Panc1 (cell line): ENCODE results near the gene CUX1. TPM values are rescaled to one million over a fixed set of nuclear protein-coding genes. Genes with fewer than 3 reads are reported as not detected.

Source experiments
- ATAC-seq: fragments of 200-7000 bp; cut with Tn5 transposase; 2 replicates; pipeline ENCODE4 v1.9.1; 2020; ENCODE audit warnings: mild to moderate bottlenecking, moderate library complexity
- BruUV-seq: library from RNA; stranded (reverse); fragments of 400-500 nt; replicated peaks from 2 replicates; lab custom pipeline; 2021; lab: Mats Ljungman, UMichigan
- CTCF ChIA-PET: fragments of 300-600 bp; sonication (Branson Sonifier 250); formaldehyde crosslinking; loops from one replicate; lab custom pipeline; 2022; ENCODE audit warnings: antibody characterized with exemption; lab: Charles Lee
- POLR2A ChIA-PET: fragments of 300-600 bp; sonication (Branson Sonifier 250); formaldehyde crosslinking; loops from one replicate; lab custom pipeline; 2022; ENCODE audit warnings: antibody characterized with exemption; lab: Charles Lee
- DNase-seq: peaks from one replicate; pipeline ENCODE4 v3.0.0-alpha.2; 2010; ENCODE audit warnings: low read depth, low spot score
- H3K27ac ChIP-seq: 2 replicates; pipeline ENCODE4 v1.5.1; 2011; ENCODE audit warnings: mild to moderate bottlenecking, low read length, inconsistent platforms
- H3K27me3 ChIP-seq: fragments of 200-500 bp; sonication (Bioruptor generic); 2 replicates; pipeline ENCODE4 v1.6.0; 2014; ENCODE audit warnings: low read length, inconsistent platforms; ENCODE audit not compliant: control insufficient read depth, insufficient read depth
- H3K36me3 ChIP-seq: fragments of 200-500 bp; sonication (Bioruptor generic); 2 replicates; pipeline ENCODE4 v1.5.1; 2014; ENCODE audit warnings: inconsistent platforms, mild to moderate bottlenecking, low read length, moderate library complexity; ENCODE audit not compliant: control insufficient read depth, insufficient read depth
- H3K4me1 ChIP-seq: 2 replicates; pipeline ENCODE4 v1.5.1; 2011; ENCODE audit warnings: inconsistent platforms, mild to moderate bottlenecking, low read length, moderate library complexity; ENCODE audit not compliant: control insufficient read depth, insufficient read depth
- H3K4me3 ChIP-seq, 2 experiments: 2 replicates each; pipeline ENCODE4 v1.5.1; 2011 to 2012; ENCODE audit warnings: low read depth in 2 of 2, low read length in 2 of 2, mild to moderate bottlenecking in 2 of 2, inconsistent platforms in 1 of 2, moderate library complexity in 1 of 2
- H3K9me3 ChIP-seq: fragments of 200-500 bp; sonication (Bioruptor generic); 2 replicates; pipeline ENCODE4 v1.5.1; 2014; ENCODE audit warnings: low read depth, mild to moderate bottlenecking, inconsistent platforms, low read length, moderate library complexity; ENCODE audit not compliant: control insufficient read depth, insufficient read depth
- CTCF ChIP-seq: fragments of 450-650 bp; IDR thresholded peaks from 2 replicates; pipeline ENCODE4 v1.5.1; 2017; ENCODE audit warnings: mild to moderate bottlenecking
- POLR2AphosphoS5 ChIP-seq: IDR thresholded peaks from 2 replicates; pipeline ENCODE4 v1.6.1; 2012; ENCODE audit warnings: mild to moderate bottlenecking, low read depth, low read length, moderate library complexity
- REST ChIP-seq, 2 experiments: IDR thresholded peaks; 2 replicates each; pipeline ENCODE4 v1.6.1; 2011 to 2012; ENCODE audit warnings: low read depth in 2 of 2, control low read depth in 1 of 2, low read length in 1 of 2, mild to moderate bottlenecking in 1 of 2, moderate library complexity in 1 of 2; ENCODE audit not compliant: insufficient read depth in 1 of 2
- SIN3A ChIP-seq: IDR thresholded peaks from 2 replicates; pipeline ENCODE4 v1.6.1; 2012; ENCODE audit warnings: low read depth, mild to moderate bottlenecking, low read length, moderate library complexity, borderline replicate concordance; ENCODE audit not compliant: insufficient read depth
- TCF7L2 ChIP-seq: IDR thresholded peaks from 2 replicates; pipeline ENCODE4 v1.6.1; 2011; ENCODE audit warnings: mild to moderate bottlenecking, low read depth, low read length, inconsistent platforms
- in situ Hi-C: cut with HindIII; loops from 2 replicates; pipeline ENCODE4 v1.10.0; 2016; ENCODE audit warnings: low sequenced_read_pairs, low pct_unique_long_range_greater_than_20kb
- intact Hi-C: fragments of 100-400 bp; cut with micrococcal nuclease; formaldehyde crosslinking; loops from one replicate; pipeline ENCODE4 v1.10.0; 2022; ENCODE audit not compliant: unreplicated experiment
- total RNA-seq: library from RNA; stranded (reverse); gene quantifications from one replicate; pipeline ENCODE4 v1.2.1, GENCODE V29; 2021; ENCODE audit not compliant: unreplicated experiment

The CUX1 gene
- total RNA-seq, 1 experiment from 2014 or later, result 50.9 TPM

DNA sequence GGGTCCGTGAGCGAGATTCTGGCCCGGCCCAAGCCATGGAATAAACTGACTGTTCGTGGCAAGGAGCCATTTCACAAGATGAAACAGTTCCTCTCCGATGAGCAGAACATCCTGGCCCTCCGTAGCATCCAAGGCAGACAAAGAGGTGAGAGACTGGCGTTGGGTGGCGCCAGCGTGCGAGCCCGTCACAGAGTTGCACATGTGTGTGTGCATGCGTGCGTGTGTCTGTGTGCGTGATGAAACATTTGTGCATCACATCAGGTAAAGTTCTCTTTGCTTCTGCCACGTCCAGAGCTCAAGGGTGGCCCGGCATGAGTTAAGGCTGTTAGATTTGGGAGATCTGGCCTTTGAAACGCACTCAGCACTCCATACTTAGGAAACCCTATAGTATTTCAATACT lies 379.7 kb downstream of the CUX1 start:
- H3K4me1 ChIP-seq, result no peaks in the 10 kb centered on the region
- H3K27ac ChIP-seq, result no peak overlapping the region
- intact Hi-C loops (no loop called here), in situ Hi-C loops (no loop called here)
- TF ChIP-seq POLR2AphosphoS5 (no peak), REST (IDR thresholded peaks at IDR 0.05; ENCODE audit: insufficient read depth in 1 of 2, low read depth in 2 of 2, low read length in 1 of 2) (no peak), SIN3A (no peak)
- H3K4me3 ChIP-seq, result no peak overlapping the region
- ATAC-seq (no peak), DNase-seq (no peak)
- CTCF ChIA-PET, result no interaction called here
- no peaks in the 10 kb centered on the region for H3K9me3 ChIP-seq
- POLR2A ChIA-PET, result no interaction called here
- H3K36me3 ChIP-seq, result no peaks in the 10 kb centered on the region; the same call in 1 of the 2 replicates
- no TSS peak for BruUV-seq
- no peaks in the 10 kb centered on the region for H3K27me3 ChIP-seq

- no peak for ATAC-seq
- Histone ChIP-seq H3K4me1 (no peaks in the 10 kb centered on the region), H3K36me3 (no peaks in the 10 kb centered on the region; the same call in 1 of the 2 replicates), H3K27me3 (no peaks in the 10 kb centered on the region), H3K9me3 (no peaks in the 10 kb centered on the region), H3K27ac (no peak overlapping the region), H3K4me3 (no peak overlapping the region)
- CTCF ChIA-PET, result no interaction called here
- POLR2A ChIA-PET, result no interaction called here
- DNase-seq, result no peak
- BruUV-seq, result no TSS peak
- in situ Hi-C loops (no loop called here), intact Hi-C loops (no loop called here)
- TF ChIP-seq TCF7L2, result no peak
- TF ChIP-seq REST (IDR thresholded peaks at IDR 0.05; ENCODE audit: insufficient read depth in 1 of 2, low read depth in 2 of 2, low read length in 1 of 2), result no peak
- TF ChIP-seq CTCF, result no peak
- TF ChIP-seq POLR2AphosphoS5, result no peak
- TF ChIP-seq SIN3A, result no peak
Observed at GRCh38 chr7:102197599-102197998, 380.2 kb downstream of the CUX1 start.
